ENCODE results near the gene CTNS. TPM values are rescaled to one million over a fixed set of nuclear protein-coding genes. Genes with fewer than 3 reads are reported as not detected.

CTNS gene
- total and polyA plus RNA-seq, 2 of the 13 experiments (the other 11 are each of a cell fraction or from before 2014, with no cell fraction given) = 9.5 to 13.7 TPM

DNA sequence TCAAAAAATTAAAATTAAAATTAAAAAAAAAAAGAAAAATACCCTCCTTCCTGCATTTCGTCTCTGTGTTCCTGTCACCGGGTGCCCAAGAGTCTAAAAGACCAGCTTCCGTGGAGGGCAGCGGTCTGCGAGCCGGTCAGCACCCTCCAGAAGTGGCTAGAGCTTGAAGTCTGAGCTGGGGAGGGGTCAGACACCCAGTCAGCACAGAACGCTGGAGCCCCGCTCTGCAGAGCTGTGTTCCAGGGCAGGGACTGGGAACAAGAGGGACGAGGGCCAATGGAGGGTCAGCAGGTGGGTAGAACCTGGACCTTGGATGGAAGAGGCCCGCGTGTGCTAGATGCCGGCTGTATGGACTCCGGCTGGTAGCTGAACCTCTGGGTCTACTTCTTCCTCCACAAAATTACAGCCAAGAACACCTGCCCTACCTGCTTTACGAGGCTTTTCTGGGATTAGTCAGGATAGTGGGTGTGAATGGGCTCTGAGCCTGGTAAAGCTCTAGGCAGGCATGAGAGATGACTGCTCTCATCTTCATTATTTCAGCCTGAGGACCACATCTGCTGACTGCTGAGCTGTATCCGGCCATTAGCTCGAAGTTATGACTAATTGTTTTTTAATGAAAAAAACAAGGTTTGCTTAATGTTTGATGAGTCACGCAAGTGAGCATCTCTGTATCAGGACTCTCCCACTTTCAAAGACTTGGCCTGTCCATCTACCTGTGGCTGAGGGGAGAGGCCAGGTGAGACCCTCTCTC, 33.3 kb upstream of the CTNS start:
- FAIRE-seq = no peak
- Histone ChIP-seq H3K36me3 (replicated peaks in 1 of 2; ENCODE audit: control insufficient read depth in 1 of 2, insufficient read depth in 2 of 2, low read length in 2 of 2) (peaks cover 6 to 12% of the 10 kb centered on the region in 2 experiments; a peak in 4 of 5 replicates), H3K4me1 (ENCODE audit: insufficient read depth, low read length) (peaks cover 5% of the 10 kb centered on the region; the same call in 1 of the 2 replicates), H2AFZ (ENCODE audit: low read length) (no peak overlapping the region), H4K20me1 (ENCODE audit: insufficient read depth, low read length) (0 out of 2 replicates have a peak, but pooled peaks cover 2% of the 10 kb centered on the region), H3K79me2 (ENCODE audit: insufficient read depth, low read length) (no peaks in the 10 kb centered on the region), H3K9ac (ENCODE audit: insufficient read depth, low read depth, low read length) (no peak overlapping the region), H3K4me3 (replicated peaks in 1 of 3; ENCODE audit: insufficient read depth in 1 of 3, low read depth in 2 of 3, low read length in 3 of 3) (no peak overlapping the region), H3K4me2 (ENCODE audit: low read depth, low read length) (no peak overlapping the region), H3K9me3 (ENCODE audit: low read length) (no peaks in the 10 kb centered on the region), H3K27me3 (ENCODE audit: control insufficient read depth in 1 of 2, insufficient read depth in 2 of 2, low read length in 2 of 2) (no peaks in the 10 kb centered on the region), H3K27ac (ENCODE audit: extremely low read length, insufficient read depth, low read length) (no peak overlapping the region)
- WGBS (ENCODE audit: low lambda C conversion rate) = 95% methylated on average over 12 of the region's 17 CpGs
- no peak for ATAC-seq
- intact Hi-C loops (cut with micrococcal nuclease; ENCODE audit: unreplicated experiment) = no loop called here
- ChIA-PET CTCF (ENCODE audit: low intra/inter-chr PET ratio, low total read pairs) (interaction anchor here (1.4 kb wide), 1 partner anchor 44 kb away, joined by 9 read pairs; no protein-coding TSS in a partner anchor), POLR2A (interaction anchor here (1.0 to 1.1 kb wide), 2 partner anchors 33 to 64 kb away, joined by 7 read pairs; partner anchors contain the start of genes CTNS, SHPK and TAX1BP3)
- no TSS peak for BruUV-seq (replicated peaks)
- DNase-seq (ENCODE audit: low spot score) = no peak
- TF ChIP-seq ZNF546 (CRISPR knock-in tag; conservative IDR thresholded peaks at IDR 0.05) = no peak
- TF ChIP-seq AGO2 (optimal IDR thresholded peaks at IDR 0.05; ENCODE audit: low read depth, low read length) = peak; percentile 43
- TF ChIP-seq POLR2AphosphoS2 (IDR thresholded peaks at IDR 0.05; ENCODE audit: low read depth, low read length) = no peak
- no peak for TF ChIP-seq ZNF367 (CRISPR knock-in tag; IDR thresholded peaks at IDR 0.05; ENCODE audit: borderline replicate concordance)
- TF ChIP-seq CEBPG (CRISPR knock-in tag; IDR thresholded peaks at IDR 0.05) = no peak
- in situ Hi-C loops (cut with HindIII; ENCODE audit: extremely low pct_ligation_motif_present, low pct_unique_long_range_greater_than_20kb) = no loop called here

DNA sequence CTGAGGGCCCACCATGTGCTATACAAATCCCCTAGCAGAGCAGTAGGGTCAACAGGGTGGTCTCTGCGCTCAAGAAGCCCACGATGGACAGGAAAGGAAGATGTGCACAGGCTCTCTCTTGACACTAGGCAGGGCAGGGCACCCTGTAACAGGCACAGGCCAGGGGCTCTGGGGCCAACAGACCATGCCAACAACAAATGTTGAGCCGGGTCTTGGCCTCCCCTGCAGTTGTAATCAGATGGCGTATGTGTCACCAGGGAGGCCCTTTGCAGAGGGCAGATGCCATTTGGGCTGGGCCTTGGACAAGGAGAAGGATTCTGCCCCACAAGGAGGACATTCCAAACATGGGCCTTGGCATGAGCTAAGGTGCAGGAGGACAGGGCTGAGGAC, 32.7 kb upstream of the CTNS start:
- no TSS peak for BruUV-seq (replicated peaks)
- Histone ChIP-seq H3K4me2 (ENCODE audit: low read depth, low read length) (no peak overlapping the region), H2AFZ (ENCODE audit: low read length) (no peak overlapping the region), H4K20me1 (ENCODE audit: insufficient read depth, low read length) (0 out of 2 replicates have a peak, but pooled peaks cover 2% of the 10 kb centered on the region), H3K4me1 (ENCODE audit: insufficient read depth, low read length) (peaks cover 5% of the 10 kb centered on the region; the same call in 1 of the 2 replicates), H3K79me2 (ENCODE audit: insufficient read depth, low read length) (no peaks in the 10 kb centered on the region), H3K36me3 (replicated peaks in 1 of 2; ENCODE audit: control insufficient read depth in 1 of 2, insufficient read depth in 2 of 2, low read length in 2 of 2) (peaks cover 8 to 18% of the 10 kb centered on the region in 2 experiments; a peak in 4 of 5 replicates), H3K9me3 (ENCODE audit: low read length) (no peaks in the 10 kb centered on the region), H3K27me3 (ENCODE audit: control insufficient read depth in 1 of 2, insufficient read depth in 2 of 2, low read length in 2 of 2) (no peaks in the 10 kb centered on the region), H3K4me3 (replicated peaks in 1 of 3; ENCODE audit: insufficient read depth in 1 of 3, low read depth in 2 of 3, low read length in 3 of 3) (no peak overlapping the region), H3K9ac (ENCODE audit: insufficient read depth, low read depth, low read length) (no peak overlapping the region), H3K27ac (ENCODE audit: extremely low read length, insufficient read depth, low read length) (no peak overlapping the region)
- ChIA-PET CTCF (ENCODE audit: low intra/inter-chr PET ratio, low total read pairs) (no interaction called here), POLR2A (no interaction called here)
- intact Hi-C loops (cut with micrococcal nuclease; ENCODE audit: unreplicated experiment) = no loop called here
- WGBS (ENCODE audit: low lambda C conversion rate) = 100% methylated on average over 1 of the region's 4 CpGs
- FAIRE-seq = no peak
- in situ Hi-C loops (cut with HindIII; ENCODE audit: extremely low pct_ligation_motif_present, low pct_unique_long_range_greater_than_20kb) = no loop called here
- no peak; the same call in 1 of the 3 replicates for ATAC-seq
- no peak for DNase-seq (ENCODE audit: low spot score)
- no peak for TF ChIP-seq IRX3 (CRISPR knock-in tag; IDR thresholded peaks at IDR 0.05; ENCODE audit: borderline replicate concordance, low read depth)
- no peak for TF ChIP-seq ZSCAN31 (CRISPR knock-in tag; IDR thresholded peaks at IDR 0.05; ENCODE audit: low read depth)
- TF ChIP-seq ZFP1 (CRISPR knock-in tag; IDR thresholded peaks at IDR 0.05) = no peak
- TF ChIP-seq ZBTB3 (CRISPR knock-in tag; IDR thresholded peaks at IDR 0.05; ENCODE audit: borderline replicate concordance, low read depth) = no peak
- TF ChIP-seq ZNF33A (CRISPR knock-in tag; IDR thresholded peaks at IDR 0.05; ENCODE audit: borderline replicate concordance) = no peak
- no peak for TF ChIP-seq ZNF460 (CRISPR knock-in tag; IDR thresholded peaks at IDR 0.05; ENCODE audit: borderline replicate concordance)
- TF ChIP-seq, protein P1, sequence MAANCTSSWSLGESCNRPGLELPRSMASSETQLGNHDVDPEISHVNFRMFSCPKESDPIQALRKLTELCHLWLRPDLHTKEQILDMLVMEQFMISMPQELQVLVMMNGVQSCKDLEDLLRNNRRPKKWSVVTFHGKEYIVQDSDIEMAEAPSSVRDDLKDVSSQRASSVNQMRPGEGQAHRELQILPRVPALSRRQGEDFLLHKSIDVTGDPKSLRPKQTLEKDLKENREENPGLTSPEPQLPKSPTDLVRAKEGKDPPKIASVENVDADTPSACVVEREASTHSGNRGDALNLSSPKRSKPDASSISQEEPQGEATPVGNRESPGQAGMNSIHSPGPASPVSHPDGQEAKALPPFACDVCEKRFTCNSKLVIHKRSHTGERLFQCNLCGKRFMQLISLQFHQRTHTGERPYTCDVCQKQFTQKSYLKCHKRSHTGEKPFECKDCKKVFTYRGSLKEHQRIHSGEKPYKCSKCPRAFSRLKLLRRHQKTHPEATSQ (CRISPR knock-in tag; IDR thresholded peaks at IDR 0.05; ENCODE audit: borderline replicate concordance) = no peak
- no peak for TF ChIP-seq HOXA5 (CRISPR knock-in tag; IDR thresholded peaks at IDR 0.05)
- no peak for TF ChIP-seq ZNF451 (CRISPR knock-in tag; IDR thresholded peaks at IDR 0.05)
- TF ChIP-seq SP5 (CRISPR knock-in tag; IDR thresholded peaks at IDR 0.05; ENCODE audit: borderline replicate concordance, low read depth) = no peak
- TF ChIP-seq MAFF (IDR thresholded peaks at IDR 0.05; ENCODE audit: low read depth, low read length) = no peak
- TF ChIP-seq, protein P2, sequence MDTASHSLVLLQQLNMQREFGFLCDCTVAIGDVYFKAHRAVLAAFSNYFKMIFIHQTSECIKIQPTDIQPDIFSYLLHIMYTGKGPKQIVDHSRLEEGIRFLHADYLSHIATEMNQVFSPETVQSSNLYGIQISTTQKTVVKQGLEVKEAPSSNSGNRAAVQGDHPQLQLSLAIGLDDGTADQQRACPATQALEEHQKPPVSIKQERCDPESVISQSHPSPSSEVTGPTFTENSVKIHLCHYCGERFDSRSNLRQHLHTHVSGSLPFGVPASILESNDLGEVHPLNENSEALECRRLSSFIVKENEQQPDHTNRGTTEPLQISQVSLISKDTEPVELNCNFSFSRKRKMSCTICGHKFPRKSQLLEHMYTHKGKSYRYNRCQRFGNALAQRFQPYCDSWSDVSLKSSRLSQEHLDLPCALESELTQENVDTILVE (CRISPR knock-in tag; IDR thresholded peaks at IDR 0.05) = no peak

All from HepG2 (cell line).